Ecto neural progenitor cell (in vitro differentiated cells): ENCODE data around the gene COX7B2.

Experiments
- DNase-seq: peaks from one replicate; pipeline ENCODE4 v3.0.0-alpha.2; 2018; ENCODE audit warnings: low spot score

COX7B2 gene

DNA sequence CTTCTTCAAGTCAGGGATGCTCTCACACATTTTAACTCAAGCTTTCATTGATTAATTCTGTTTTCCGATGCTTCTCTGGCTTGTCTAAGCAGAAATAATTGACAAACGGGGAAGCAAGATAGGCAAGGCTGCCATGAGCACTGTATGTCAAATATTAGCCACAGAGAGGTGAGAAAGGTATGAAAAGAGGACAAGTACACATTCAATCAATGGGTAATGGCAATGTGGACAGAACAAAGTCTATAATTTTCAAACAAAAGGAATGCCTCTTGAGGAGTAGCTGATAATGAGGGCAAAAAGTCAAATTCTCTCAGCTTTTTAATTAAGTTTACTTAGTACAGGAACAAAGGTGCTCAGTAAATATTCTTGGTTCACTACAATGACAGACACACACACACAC lies 19.6 kb downstream of the COX7B2 start:
- no peak for DNase-seq

- no peak for DNase-seq
Observed at GRCh38 chr4:46886711-46887110, 22.3 kb downstream of the COX7B2 start.

DNA sequence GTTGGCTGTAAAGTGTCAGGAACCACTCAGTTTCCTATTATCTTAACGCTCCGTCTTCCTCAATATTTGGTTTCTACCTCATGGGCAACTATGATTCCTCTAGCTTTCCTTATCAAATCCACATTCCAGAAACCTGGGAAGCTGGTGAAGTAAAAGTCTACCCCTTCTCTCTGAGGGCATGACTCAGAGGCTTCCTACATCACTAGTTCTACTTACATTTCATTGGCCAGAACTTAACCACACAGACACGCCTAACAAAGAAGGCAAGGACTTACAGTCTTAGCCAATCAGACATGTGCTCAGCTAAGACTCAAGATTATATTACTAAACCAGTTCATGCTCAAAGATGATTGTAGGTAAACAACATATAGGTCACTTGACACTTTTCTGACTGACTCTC lies 30.4 kb downstream of the COX7B2 start:
- no peak for DNase-seq

GRCh38 chr4:46874811-46875210 lies 34.2 kb downstream of the COX7B2 start:
- DNase-seq = no peak

DNA sequence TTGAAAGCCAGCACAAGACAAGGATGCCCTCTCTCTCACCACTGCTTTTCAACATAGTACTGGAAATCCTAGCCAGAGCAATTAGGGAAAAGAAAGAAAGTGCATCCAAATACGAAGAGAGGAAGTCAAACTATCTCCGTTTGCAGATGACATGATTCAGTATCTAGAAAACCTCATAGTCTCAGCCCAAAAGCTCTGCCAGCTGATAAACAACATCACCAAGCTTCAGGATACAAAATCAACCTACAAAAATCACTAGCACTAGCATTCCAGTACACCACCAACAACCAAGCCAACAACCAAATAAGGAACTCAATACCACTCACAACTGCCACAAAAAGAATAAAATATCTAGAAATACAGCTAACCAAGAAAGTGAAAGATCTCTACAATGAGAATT lies 38.6 kb downstream of the COX7B2 start:
- no peak for DNase-seq

DNA sequence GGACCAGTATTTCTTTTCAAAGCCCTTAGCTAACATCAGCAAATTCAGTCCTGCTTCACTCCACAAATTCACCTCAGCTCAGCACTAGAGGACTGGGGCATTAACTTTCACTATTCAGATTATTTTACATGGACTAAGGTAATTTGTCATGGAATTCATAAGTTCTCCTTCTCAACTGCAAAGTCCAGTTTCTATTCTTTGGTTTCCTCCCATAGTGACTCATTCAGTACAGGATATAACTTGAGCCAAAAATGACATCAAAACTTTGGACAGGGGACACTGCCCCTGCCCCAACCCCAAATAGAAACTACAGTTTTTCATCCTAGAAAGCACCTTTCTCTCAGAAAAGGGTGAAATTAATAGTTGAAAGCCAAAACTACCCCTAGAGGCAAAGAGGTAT lies 52.7 kb downstream of the COX7B2 start:
- no peak for DNase-seq

GRCh38 chr4:46852800-46853199 lies 56.2 kb downstream of the COX7B2 start:
- DNase-seq = no peak

GRCh38 chr4:46850026-46850425 lies 59.0 kb downstream of the COX7B2 start:
- DNase-seq = no peak

- DNase-seq = peak; percentile 49
Observed at GRCh38 chr4:46844325-46844917, 64.6 kb downstream of the COX7B2 start.

- DNase-seq = no peak
Observed at GRCh38 chr4:46839128-46839527, 69.9 kb downstream of the COX7B2 start.

DNA sequence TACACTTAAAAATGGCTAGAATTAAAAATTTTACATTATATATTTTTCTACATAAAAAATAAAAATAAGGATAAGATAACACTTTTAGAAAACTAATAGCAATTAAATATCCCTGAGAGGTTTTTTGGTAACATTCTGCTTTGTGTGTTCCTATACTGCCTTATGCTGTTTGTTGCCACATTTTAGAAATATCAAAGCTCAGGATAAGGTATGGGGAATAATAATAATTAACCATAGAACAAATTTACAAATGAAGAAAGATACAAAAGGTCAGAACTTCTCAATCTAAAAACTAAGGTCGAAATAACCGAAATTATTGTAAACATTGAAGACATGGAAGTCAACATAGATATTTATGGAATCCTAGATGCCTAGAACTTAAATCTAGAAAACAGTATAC lies 71.4 kb downstream of the COX7B2 start:
- DNase-seq = no peak

GRCh38 chr4:46836584-46836983 lies 72.5 kb downstream of the COX7B2 start:
- DNase-seq = no peak

GRCh38 chr4:46830971-46831454 lies 78.0 kb downstream of the COX7B2 start:
- DNase-seq = no peak

GRCh38 chr4:46820154-46820553 lies 88.9 kb downstream of the COX7B2 start:
- no peak for DNase-seq

DNA sequence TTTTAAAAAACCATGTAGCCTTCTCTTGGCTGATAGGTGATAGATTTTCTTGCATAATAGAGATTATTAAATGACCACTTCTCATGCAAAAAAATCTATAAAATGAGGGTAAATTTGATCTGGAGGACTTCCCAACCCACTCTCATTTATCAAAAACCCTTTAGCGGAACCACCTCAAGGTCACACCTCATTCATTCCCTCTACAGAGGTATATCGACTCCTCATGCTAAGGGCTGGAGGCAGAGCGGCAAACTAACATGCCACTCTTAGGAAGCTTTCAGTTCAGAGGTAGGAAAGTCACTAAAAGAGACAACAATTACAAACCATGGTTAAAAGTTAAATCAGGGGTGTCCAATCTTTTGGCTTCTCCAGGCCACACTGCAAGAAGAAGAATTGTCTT lies 90.0 kb downstream of the COX7B2 start:
- no peak for DNase-seq

GRCh38 chr4:46818604-46819003 lies 90.4 kb downstream of the COX7B2 start:
- DNase-seq = no peak

DNA sequence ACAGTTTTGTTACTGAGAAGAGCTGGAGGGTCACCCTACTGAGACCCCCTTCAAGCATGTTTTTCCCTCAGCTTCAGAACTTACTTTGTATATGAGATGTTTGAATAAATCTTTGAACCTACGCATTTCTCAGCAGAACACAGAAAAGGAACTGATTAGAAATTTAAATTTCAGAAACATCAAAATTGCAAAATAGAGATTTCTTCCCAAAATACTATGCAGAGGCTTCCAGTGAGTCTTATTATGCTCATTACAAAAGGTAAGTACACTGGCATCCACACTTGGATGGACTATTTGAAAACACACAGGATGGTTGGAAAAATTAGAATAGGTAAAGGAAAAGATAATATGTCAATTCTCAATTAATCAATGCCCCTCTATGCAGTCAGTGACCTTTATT lies 91.2 kb downstream of the COX7B2 start:
- no peak for DNase-seq

DNA sequence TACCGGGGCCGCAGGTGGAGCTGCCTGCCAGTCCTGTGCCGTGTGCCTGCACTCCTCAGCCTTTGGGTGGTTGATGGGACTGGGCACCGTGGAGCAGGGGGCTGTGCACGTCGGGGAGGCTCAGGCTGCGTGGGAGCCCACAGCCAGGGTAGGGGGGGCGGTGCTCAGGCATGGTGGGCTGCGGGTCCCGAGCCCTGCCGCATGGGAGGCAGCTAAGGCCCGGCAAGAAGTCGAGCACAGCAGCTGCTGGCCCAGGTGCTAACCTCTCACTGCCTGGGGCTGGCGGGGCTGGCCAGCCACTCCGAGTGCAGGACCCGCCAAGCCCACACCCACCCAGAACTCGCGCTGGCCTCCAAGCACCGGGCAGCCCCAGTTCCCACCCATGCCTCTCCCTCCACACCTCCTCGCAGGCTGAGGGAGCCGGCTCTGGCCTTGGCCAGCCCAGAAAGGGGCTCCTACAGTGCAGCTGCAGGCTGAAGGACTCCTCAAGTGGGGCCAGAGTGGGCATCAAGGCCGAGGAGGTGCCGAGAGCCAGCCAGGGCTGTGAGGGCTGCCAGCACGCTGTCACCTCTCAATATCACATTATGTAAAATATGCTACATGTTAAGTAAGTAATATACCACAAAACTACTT lies 104.1 kb downstream of the COX7B2 start:
- no peak for DNase-seq

DNA sequence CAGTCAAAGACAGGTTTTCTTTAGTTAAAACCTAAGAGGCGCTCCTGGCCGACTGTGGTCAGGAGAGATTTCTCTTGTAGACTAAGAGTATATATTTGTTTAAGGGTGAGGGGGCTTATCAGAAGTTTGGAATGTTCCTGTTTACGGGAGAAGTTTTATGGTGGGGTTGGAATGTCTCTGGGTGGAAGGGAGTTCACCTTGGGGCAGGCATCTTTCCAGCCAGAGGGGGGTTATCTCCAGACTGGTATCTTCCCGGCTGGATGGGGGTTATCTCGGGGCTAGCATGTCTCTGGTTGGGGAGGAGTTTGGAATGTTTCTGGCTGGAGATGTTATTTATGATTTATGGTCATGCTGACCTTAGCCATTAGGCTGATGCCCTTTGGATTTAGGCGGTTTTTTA lies 116.0 kb downstream of the COX7B2 start:
- no peak for DNase-seq

DNA sequence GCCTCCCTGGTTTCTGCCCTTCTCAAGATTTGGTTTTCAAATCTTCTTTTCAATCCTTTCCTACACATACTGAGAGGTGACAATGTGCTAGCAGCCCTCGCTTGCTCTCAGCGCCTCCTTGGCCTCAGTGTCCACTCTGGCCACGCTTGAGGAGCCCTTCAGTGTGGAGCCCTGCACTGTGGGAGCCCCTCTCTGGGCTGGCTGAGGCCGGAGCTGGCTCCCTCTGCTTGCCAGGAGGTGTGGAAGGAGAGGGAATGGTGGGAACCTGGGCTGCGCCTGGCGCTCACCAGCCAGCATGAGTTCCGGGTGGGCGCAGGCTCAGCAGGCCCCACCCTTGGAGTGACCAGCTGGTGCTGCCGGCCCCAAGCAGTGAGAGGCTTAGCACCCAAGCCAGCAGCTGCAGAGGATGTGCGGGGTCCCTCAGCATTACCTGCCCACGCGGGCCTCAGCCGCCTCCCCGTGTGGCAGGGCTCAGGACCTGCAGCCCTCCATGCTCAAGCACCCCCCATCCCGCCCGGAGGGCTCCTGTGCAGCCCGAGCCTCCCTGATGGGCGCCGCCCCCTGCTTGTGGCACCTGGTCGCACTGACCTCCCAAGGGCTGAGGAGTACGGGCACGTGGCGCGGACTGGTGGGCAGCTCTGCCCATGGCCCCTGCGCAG lies 127.5 kb downstream of the COX7B2 start:
- no peak for DNase-seq

DNA sequence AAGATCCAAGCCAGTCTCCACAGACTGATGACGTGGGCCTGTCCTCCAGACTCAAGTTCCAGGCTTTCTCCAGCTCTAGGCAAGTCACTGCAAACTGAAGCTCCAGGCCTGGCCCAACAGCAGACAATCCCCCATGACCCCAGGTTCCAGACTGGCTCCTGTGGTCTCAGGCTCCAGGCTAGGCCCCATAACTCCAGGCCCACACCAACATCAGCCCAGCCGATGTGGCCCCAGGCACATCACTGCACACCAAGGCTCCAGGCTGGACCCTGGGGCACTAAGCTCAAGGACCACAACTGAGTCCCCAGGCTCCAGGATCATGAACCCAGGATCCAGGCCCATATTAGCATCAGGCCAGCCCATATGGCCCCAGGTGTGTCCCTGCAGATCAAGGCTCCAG lies 143.6 kb downstream of the COX7B2 start:
- DNase-seq = no peak

DNA sequence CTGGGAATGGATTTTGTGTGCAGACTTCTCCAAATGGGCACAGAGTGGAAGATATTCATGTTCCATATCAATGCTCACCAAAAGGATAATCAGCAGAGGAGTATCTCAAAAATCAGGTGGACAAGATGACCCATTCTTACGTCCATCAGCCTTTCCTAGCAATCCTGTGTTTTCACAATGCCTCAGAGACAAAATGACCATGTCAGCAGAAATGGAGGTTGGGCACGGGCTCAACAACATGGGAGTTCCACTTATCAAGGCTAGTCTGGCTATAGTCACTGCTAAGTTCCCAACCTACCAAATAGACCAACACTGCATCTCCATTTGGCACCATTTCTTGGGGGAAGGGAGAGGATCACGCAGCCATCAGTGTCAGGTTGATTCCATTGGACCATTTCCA lies 179.0 kb downstream of the COX7B2 start:
- DNase-seq = no peak

DNA sequence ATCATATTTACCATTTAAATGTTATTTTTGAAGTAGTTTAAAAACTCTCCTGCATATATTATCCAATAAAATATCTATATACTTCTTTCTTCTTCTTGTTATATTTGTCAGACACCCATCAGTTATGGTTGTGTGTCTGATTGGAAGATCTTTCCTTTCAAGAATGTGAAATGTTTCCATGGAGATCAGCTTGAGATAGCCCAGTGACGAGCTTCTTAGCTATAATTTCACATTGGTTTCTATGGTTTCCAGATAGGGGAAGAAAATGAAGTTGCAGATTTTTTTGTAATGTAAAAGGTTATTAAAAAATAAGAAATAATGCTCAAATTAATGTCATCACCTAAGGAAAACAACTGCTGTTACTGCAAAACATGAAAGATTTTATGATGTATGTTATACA lies 189.0 kb downstream of the COX7B2 start:
- DNase-seq = no peak

DNA sequence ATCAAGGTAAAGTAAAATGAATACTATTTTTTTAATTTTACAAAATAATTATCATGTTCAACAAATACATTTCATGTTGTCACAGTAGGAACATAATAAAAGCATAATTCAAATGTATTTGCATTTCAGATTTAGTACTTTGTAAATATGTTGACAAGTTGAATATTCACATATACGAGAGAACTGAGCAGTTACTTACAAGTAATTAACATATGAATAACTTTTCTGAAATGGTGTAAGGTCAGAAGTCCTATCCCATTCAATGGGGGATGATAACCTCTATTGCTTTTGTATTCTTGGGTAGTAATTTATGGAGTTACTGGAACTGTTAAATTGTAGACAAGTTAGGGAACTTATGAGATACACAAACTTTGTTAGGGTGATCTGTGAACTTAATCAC lies 191.1 kb downstream of the COX7B2 start:
- no peak for DNase-seq
